GM12801 (cell line): Measurements from ENCODE around the gene NPTXR.

Experiments
- CTCF ChIP-seq: IDR thresholded peaks from one replicate; pipeline ENCODE4 v1.5.1; 2011; ENCODE audit warnings: control low read depth; ENCODE audit not compliant: insufficient read length; ENCODE audit errors: extremely low read depth

Gene NPTXR

GRCh38 chr22:38879961-38880360 is 36.1 kb upstream of the NPTXR start:
- no peak for TF ChIP-seq CTCF

- no peak for TF ChIP-seq CTCF
Measured at GRCh38 chr22:38879108-38879729, 35.4 kb upstream of the NPTXR start.

GRCh38 chr22:38878001-38878400 is 34.2 kb upstream of the NPTXR start:
- TF ChIP-seq CTCF = no peak

- TF ChIP-seq CTCF = no peak
Measured at GRCh38 chr22:38874529-38875222, 30.8 kb upstream of the NPTXR start.

- TF ChIP-seq CTCF = no peak
Measured at GRCh38 chr22:38873469-38874411, 29.9 kb upstream of the NPTXR start.

- TF ChIP-seq CTCF = no peak
Measured at GRCh38 chr22:38872831-38873248, 29.0 kb upstream of the NPTXR start.

GRCh38 chr22:38872172-38872830 is 28.5 kb upstream of the NPTXR start, which contains the start of gene CBX6:
Gene CBX6 (minus strand): TSS chr22:38872216. CDS start chr22:38872190, 26 bp downstream.
- no peak for TF ChIP-seq CTCF
